SK-N-SH (cell line): ENCODE results near the gene STKLD1. TPM values are rescaled to one million over a fixed set of nuclear protein-coding genes. Genes with fewer than 3 reads are reported as not detected.

ENCODE experiments used
- CTCF ChIA-PET: fragments of 300-600, 350-600 bp; formaldehyde crosslinking; extraction: SDS; loops from one replicate; lab custom pipeline; 2021; lab: Yijun Ruan, JAX
- POLR2A ChIA-PET: fragments of 350-600 bp; sonication (Branson Sonifier 250); formaldehyde crosslinking; extraction: SDS; loops from one replicate; lab custom pipeline; 2020; ENCODE audit warnings: antibody characterized with exemption, inconsistent platforms; lab: Yijun Ruan, JAX
- DNase-seq: peaks from one replicate; pipeline ENCODE4 v3.0.0; 2012
- H2AFZ ChIP-seq: fragments of 200-600 bp; sonication (generic); 2 replicates; pipeline ENCODE4 v1.8.1; 2016; ENCODE audit warnings: antibody characterized with exemption, mild to moderate bottlenecking, low read depth
- H3F3A ChIP-seq: fragments of 200-600 bp; sonication (generic); replicated peaks from 2 replicates; pipeline ENCODE3; 2016; ENCODE audit warnings: antibody characterized with exemption, mild to moderate bottlenecking; ENCODE audit not compliant: insufficient read depth
- H3K27ac ChIP-seq, 2 experiments: fragments of 200-500 bp in 1 of 2; fragments of 200-600 bp in 1 of 2; sonication (Bioruptor generic) in 1 of 2; sonication (generic), shearing (Covaris generic) in 1 of 2; 2 replicates each; pipeline versions ENCODE4 v1.5.1 to v1.6.1; 2014 to 2016; ENCODE audit warnings: low read depth in 2 of 2, inconsistent platforms in 1 of 2, low read length in 1 of 2, mild to moderate bottlenecking in 1 of 2, mixed read lengths in 1 of 2
- H3K27me3 ChIP-seq: fragments of 200-600 bp; sonication (generic), shearing (Covaris generic); 2 replicates; pipeline ENCODE4 v1.6.1; 2016; ENCODE audit warnings: mixed run types; ENCODE audit not compliant: insufficient read depth
- H3K36me3 ChIP-seq, 2 experiments: fragments of 200-500 bp in 1 of 2; fragments of 200-600 bp in 1 of 2; sonication (Bioruptor generic) in 1 of 2; sonication (generic) in 1 of 2; replicated peaks in 1 of 2; 2 replicates each; pipeline versions ENCODE3 to v1.5.1; 2014 to 2016; ENCODE audit warnings: low read length in 1 of 2, mild to moderate bottlenecking in 1 of 2; ENCODE audit not compliant: insufficient read depth in 2 of 2, control insufficient read depth in 1 of 2
- H3K4me1 ChIP-seq, 2 experiments: fragments of 200-500 bp in 1 of 2; fragments of 200-600 bp in 1 of 2; sonication (Bioruptor generic) in 1 of 2; sonication (generic), shearing (Covaris generic) in 1 of 2; 2 replicates each; pipeline versions ENCODE4 v1.5.1 to v1.6.1; 2014 to 2016; ENCODE audit warnings: low read depth in 1 of 2, low read length in 1 of 2, mixed run types in 1 of 2; ENCODE audit not compliant: insufficient read depth in 2 of 2, control insufficient read depth in 1 of 2
- H3K4me2 ChIP-seq: fragments of 200-600 bp; sonication (generic), shearing (Covaris generic); 2 replicates; pipeline ENCODE4 v1.6.1; 2017; ENCODE audit warnings: mixed run types
- H3K4me3 ChIP-seq, 2 experiments: fragments of 200-500 bp in 1 of 2; fragments of 200-600 bp in 1 of 2; sonication (Bioruptor generic) in 1 of 2; sonication (generic), shearing (Covaris generic) in 1 of 2; 2 replicates each; pipeline versions ENCODE4 v1.5.1 to v1.8.1; 2014 to 2016; ENCODE audit warnings: low read depth in 2 of 2, inconsistent platforms in 1 of 2, low read length in 1 of 2, mild to moderate bottlenecking in 1 of 2, mixed read lengths in 1 of 2, moderate library complexity in 1 of 2
- H3K79me2 ChIP-seq: fragments of 200-600 bp; sonication (generic); 2 replicates; pipeline ENCODE4 v1.8.1; 2017; ENCODE audit warnings: mild to moderate bottlenecking; ENCODE audit not compliant: insufficient read depth
- H3K9ac ChIP-seq: fragments of 200-600 bp; sonication (generic); 2 replicates; pipeline ENCODE4 v1.6.1; 2017; ENCODE audit warnings: mixed run types
- H3K9me2 ChIP-seq: fragments of 200-600 bp; sonication (generic); 2 replicates; pipeline ENCODE4 v1.6.1; 2017; ENCODE audit warnings: mixed run types
- H3K9me3 ChIP-seq: fragments of 200-600 bp; sonication (generic); 2 replicates; pipeline ENCODE4 v1.6.1; 2017; ENCODE audit warnings: mixed run types, mild to moderate bottlenecking, moderate library complexity
- H4K20me1 ChIP-seq: fragments of 200-600 bp; sonication (generic); 2 replicates; pipeline ENCODE4 v1.6.1; 2017; ENCODE audit warnings: mild to moderate bottlenecking, mixed run types; ENCODE audit not compliant: insufficient read depth
- CTCF ChIP-seq: fragments of 200-600 bp; sonication (generic); IDR thresholded peaks from 2 replicates; pipeline ENCODE4 v1.6.1; 2017; ENCODE audit warnings: antibody characterized with exemption, mild to moderate bottlenecking, moderate library complexity
- ELF1 ChIP-seq: IDR thresholded peaks from 2 replicates; pipeline ENCODE4 v1.4.0; 2012
- EZH2phosphoT487 ChIP-seq: fragments of 200-600 bp; sonication (generic); IDR thresholded peaks from 2 replicates; pipeline ENCODE4 v1.6.1; 2017; ENCODE audit warnings: low read depth, mixed run types, mild to moderate bottlenecking, antibody characterized with exemption, moderate library complexity, borderline replicate concordance
- FOSL2 ChIP-seq: IDR thresholded peaks from 2 replicates; pipeline ENCODE4 v1.4.0; 2012; ENCODE audit warnings: low read depth, mild to moderate bottlenecking, moderate library complexity, borderline replicate concordance
- FOXJ3 ChIP-seq: sonication (generic); formaldehyde crosslinking; IDR thresholded peaks from 2 replicates; pipeline ENCODE4 v1.5.1; 2020; ENCODE audit warnings: mild to moderate bottlenecking, missing genetic modification reagents
- JUND ChIP-seq: IDR thresholded peaks from 2 replicates; pipeline ENCODE4 v1.4.0; 2012
- MEF2A ChIP-seq: IDR thresholded peaks from 2 replicates; pipeline ENCODE4 v1.4.0; 2012; ENCODE audit warnings: low read depth, borderline replicate concordance
- PBX3 ChIP-seq: IDR thresholded peaks from 2 replicates; pipeline ENCODE4; 2012
- POLR2AphosphoS5 ChIP-seq: IDR thresholded peaks from 2 replicates; pipeline ENCODE4 v1.6.1; 2012; ENCODE audit warnings: low read depth, low read length
- TAF1 ChIP-seq: IDR thresholded peaks from 2 replicates; pipeline ENCODE4 v1.6.1; 2012; ENCODE audit warnings: low read depth, mild to moderate bottlenecking, low read length, moderate library complexity, borderline replicate concordance
- TCF12 ChIP-seq: IDR thresholded peaks from 2 replicates; pipeline ENCODE4 v1.4.0; 2012
- ZBTB33 ChIP-seq: IDR thresholded peaks from 2 replicates; pipeline ENCODE4 v1.4.0; 2012; ENCODE audit warnings: low read depth, borderline replicate concordance
- WGBS: methylation state at CpG from one replicate; pipeline ENCODE4 v1.1.6; 2017; ENCODE audit warnings: low lambda C conversion rate; 5-methylcytosine and 5-hydroxymethylcytosine counted together
- polyA plus RNA-seq, 3 experiments: library from polyadenylated mRNA; depleted of rRNA; stranded (reverse); fragments of >200 nt; gene quantifications; 2 replicates each; pipeline ENCODE4 v1.2.3, GENCODE V29; 2012

Gene STKLD1
- polyA plus RNA-seq, 1 of the 3 experiments (the other 2 are of a cell fraction), result 2.3 TPM

GRCh38 chr9:133433351-133433843 lies 57.2 kb downstream of the STKLD1 start:
- Histone ChIP-seq H3K9me3 (no peaks in the 10 kb centered on the region), H3K4me3 (no peak overlapping the region), H3K36me3 (no peaks in the 10 kb centered on the region), H2AFZ (no peak overlapping the region), H3K4me2 (no peak overlapping the region), H3K27ac (no peak overlapping the region), H3K27me3 (no peaks in the 10 kb centered on the region), H3K79me2 (no peaks in the 10 kb centered on the region), H3K9ac (no peak overlapping the region), H3F3A (no peaks in the 10 kb centered on the region), H3K9me2 (no peaks in the 10 kb centered on the region), H3K4me1 (no peaks in the 10 kb centered on the region), H4K20me1 (no peaks in the 10 kb centered on the region)
- WGBS, result 90% methylated on average over 2 of the region's 11 CpGs
- no peak for DNase-seq
- TF ChIP-seq FOXJ3 (no peak), TAF1 (no peak), MEF2A (no peak), POLR2AphosphoS5 (no peak), ELF1 (no peak), JUND (no peak), FOSL2 (no peak), ZBTB33 (no peak), CTCF (no peak), TCF12 (no peak)
- CTCF ChIA-PET, result interaction anchor here (0.9 kb wide), 1 partner anchor 11 kb away, joined by 3 read pairs; no protein-coding TSS in a partner anchor
- POLR2A ChIA-PET, result interaction anchor here (0.7 kb wide), 1 partner anchor 15 kb away, joined by 3 read pairs; no protein-coding TSS in a partner anchor

- Histone ChIP-seq H3K79me2 (no peaks in the 10 kb centered on the region), H3K27me3 (no peaks in the 10 kb centered on the region), H3K4me1 (no peaks in the 10 kb centered on the region), H2AFZ (no peak overlapping the region), H3K4me2 (no peak overlapping the region), H3K9me3 (no peaks in the 10 kb centered on the region), H3F3A (no peaks in the 10 kb centered on the region), H3K9ac (no peak overlapping the region), H3K4me3 (no peak overlapping the region), H3K27ac (no peak overlapping the region), H3K9me2 (no peaks in the 10 kb centered on the region), H3K36me3 (no peaks in the 10 kb centered on the region), H4K20me1 (no peaks in the 10 kb centered on the region)
- ChIA-PET CTCF (no interaction called here), POLR2A (no interaction called here)
- DNase-seq, result peak; percentile 19
- 83% methylated on average over 12 of the region's 16 CpGs for WGBS
- TF ChIP-seq EZH2phosphoT487, result no peak
- no peak for TF ChIP-seq PBX3
Observed at GRCh38 chr9:133436681-133437080, 60.5 kb downstream of the STKLD1 start.
